ENCODE results near the gene CYP2U1. TPM values are rescaled to one million over a fixed set of nuclear protein-coding genes. Genes with fewer than 3 reads are reported as not detected.

CYP2U1 gene
- total RNA-seq, 1 donor from 2014 or later: 11.0 TPM

DNA sequence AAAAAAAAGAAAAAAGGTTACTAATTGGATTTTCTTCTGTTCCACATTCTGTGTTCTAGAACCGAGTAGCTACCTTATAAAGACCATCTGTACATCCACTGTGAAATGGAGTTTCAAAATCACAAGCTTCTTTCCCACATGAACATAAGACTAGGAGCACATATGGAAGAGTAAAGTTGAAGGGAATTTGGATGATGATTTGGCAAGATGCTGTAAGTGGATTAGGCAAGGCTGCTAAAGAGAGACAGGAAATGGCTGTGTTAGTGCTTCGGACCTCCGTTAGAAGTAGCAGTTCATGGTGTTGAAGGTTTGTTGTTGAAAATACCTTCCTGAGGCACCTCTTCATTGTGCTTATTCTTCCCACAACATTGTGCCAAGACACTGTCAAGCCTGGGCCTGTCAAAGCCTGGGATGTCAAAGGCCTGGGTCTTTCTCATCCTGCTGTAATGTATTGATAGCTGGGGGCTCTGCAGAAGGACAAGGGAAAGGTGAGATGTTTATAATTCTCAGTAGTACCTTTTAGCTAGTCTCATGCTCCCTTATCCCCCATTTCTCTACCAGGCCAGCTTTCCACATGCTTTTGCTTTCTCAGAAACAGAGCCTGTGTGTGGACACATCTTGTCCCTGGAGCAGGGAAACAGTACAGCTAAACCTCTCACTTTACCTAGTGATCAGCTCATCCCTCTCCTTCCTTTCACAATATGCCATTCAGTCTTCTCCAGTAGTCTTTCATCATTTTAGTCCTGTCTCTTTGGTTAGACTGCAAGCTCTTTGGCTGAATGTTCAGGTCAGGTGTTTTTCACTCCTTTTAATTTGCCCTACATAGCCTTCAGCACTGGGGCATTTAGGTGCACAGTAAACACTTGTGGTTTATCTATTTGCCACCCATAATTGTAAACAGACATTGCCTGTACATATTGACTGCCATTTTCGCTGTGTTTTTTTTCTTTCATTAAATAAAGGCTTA, 37.9 kb upstream of the CYP2U1 start:
- Histone ChIP-seq H3K36me3 (no peaks in the 10 kb centered on the region), H3K4me3 (no peak overlapping the region), H3K4me1 (peaks cover 10% of the 10 kb centered on the region), H3K9me3 (peaks cover 1% of the 10 kb centered on the region), H3K27me3 (ENCODE audit: low read depth) (no peaks in the 10 kb centered on the region), H3K27ac (no peak overlapping the region)
- intact Hi-C loops (cut with DNase I): no loop called here
- TF ChIP-seq, protein P1, sequence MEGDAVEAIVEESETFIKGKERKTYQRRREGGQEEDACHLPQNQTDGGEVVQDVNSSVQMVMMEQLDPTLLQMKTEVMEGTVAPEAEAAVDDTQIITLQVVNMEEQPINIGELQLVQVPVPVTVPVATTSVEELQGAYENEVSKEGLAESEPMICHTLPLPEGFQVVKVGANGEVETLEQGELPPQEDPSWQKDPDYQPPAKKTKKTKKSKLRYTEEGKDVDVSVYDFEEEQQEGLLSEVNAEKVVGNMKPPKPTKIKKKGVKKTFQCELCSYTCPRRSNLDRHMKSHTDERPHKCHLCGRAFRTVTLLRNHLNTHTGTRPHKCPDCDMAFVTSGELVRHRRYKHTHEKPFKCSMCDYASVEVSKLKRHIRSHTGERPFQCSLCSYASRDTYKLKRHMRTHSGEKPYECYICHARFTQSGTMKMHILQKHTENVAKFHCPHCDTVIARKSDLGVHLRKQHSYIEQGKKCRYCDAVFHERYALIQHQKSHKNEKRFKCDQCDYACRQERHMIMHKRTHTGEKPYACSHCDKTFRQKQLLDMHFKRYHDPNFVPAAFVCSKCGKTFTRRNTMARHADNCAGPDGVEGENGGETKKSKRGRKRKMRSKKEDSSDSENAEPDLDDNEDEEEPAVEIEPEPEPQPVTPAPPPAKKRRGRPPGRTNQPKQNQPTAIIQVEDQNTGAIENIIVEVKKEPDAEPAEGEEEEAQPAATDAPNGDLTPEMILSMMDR (IDR thresholded peaks at IDR 0.05): no peak
- DNase-seq: no peak
- ATAC-seq: no peak

DNA sequence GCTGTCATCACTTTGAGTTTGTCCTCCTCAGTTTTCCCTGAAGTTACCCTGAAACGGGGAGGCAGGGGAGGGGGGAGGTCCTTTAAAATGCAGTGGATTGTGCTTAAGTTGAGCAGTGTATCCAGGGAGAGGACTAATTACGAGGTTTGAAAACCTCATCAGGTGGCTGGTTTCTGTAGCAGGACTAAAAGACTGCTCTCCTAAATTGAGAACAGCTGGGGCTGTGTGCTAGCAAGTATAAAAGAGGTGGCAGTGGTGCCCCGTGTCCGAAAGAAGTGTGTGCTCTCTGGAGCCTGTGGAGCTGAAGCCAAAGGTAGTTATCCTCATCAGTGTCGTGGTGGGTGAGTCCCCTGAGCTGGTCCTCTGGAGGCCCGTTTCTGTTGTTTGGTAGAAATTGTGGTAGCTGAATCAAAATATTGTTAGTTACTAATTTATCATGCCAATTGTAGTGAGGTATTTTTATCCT, 37.2 kb upstream of the CYP2U1 start:
- no peak for ATAC-seq

DNA sequence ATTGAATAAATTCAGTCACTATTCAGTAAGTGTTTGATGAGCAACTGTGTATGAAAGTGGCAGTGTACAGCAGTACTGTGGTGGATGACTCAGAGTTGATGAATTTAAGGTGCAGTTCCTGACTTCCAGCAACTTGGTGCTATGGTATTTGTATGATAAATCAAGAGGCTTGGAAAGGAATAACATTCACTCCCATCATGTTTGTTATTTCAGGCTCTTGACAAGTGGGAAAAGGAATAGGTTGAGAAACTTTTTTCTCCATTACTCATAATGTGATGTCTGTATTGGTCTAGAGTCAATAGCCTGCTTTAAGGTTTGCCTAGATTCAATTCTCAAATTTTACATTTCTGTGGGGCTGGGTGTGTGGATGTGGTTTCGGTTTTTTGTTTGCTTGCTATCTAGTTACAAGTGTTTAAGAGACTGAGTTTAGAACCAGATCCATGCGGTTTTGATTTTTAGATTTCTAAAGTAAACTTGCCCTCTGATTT, 35.1 kb upstream of the CYP2U1 start:
- Histone ChIP-seq H3K36me3 (peaks cover 6% of the 10 kb centered on the region), H3K4me3 (no peak overlapping the region), H3K4me1 (peaks cover 10% of the 10 kb centered on the region), H3K27me3 (ENCODE audit: low read depth) (no peaks in the 10 kb centered on the region), H3K27ac (peak overlapping the region; percentile 31), H3K9me3 (no peaks in the 10 kb centered on the region)
- ATAC-seq (peak; percentile 91 to 95), DNase-seq (no peak)
- TF ChIP-seq, protein P1 (IDR thresholded peaks at IDR 0.05): no peak
- intact Hi-C loops (cut with DNase I): no loop called here

More for the DNA sequence above, 37.2 kb upstream of the CYP2U1 start:
- H3K4me3 ChIP-seq: no peak overlapping the region
- peaks cover 10% of the 10 kb centered on the region for H3K4me1 ChIP-seq
- no peak for DNase-seq
- H3K36me3 ChIP-seq: no peaks in the 10 kb centered on the region
- no peaks in the 10 kb centered on the region for H3K27me3 ChIP-seq (ENCODE audit: low read depth)
- no peak overlapping the region for H3K27ac ChIP-seq
- TF ChIP-seq, protein P1 (IDR thresholded peaks at IDR 0.05): no peak
- H3K9me3 ChIP-seq: no peaks in the 10 kb centered on the region
- intact Hi-C loops (cut with DNase I): no loop called here

DNA sequence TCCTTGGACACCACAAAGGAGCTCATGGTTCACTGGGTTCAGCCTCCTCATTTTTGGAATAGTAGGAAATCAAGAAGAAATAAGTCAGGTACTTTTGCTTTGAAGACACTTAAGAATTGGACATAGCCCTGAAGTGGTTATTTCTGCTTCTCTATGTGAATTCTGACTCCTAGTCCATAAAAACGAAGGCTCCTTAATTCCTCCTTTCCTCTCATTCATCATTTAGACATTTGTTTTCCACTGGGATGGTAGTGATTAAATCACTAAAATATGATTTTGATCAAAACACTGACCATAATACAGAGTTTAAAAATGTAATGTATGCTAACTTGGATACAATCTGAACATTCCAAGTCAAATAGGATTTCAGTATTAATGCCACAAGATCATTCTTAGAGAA, 34.7 kb upstream of the CYP2U1 start:
- H3K4me3 ChIP-seq: no peak overlapping the region
- DNase-seq (no peak), ATAC-seq (no peak)
- H3K27me3 ChIP-seq (ENCODE audit: low read depth): no peaks in the 10 kb centered on the region
- H3K27ac ChIP-seq: peak overlapping the region; percentile 31
- intact Hi-C loops (cut with DNase I): no loop called here
- TF ChIP-seq, protein P1 (IDR thresholded peaks at IDR 0.05): no peak
- peaks cover 10% of the 10 kb centered on the region for H3K4me1 ChIP-seq
- H3K36me3 ChIP-seq: peaks cover 6% of the 10 kb centered on the region
- no peaks in the 10 kb centered on the region for H3K9me3 ChIP-seq

DNA sequence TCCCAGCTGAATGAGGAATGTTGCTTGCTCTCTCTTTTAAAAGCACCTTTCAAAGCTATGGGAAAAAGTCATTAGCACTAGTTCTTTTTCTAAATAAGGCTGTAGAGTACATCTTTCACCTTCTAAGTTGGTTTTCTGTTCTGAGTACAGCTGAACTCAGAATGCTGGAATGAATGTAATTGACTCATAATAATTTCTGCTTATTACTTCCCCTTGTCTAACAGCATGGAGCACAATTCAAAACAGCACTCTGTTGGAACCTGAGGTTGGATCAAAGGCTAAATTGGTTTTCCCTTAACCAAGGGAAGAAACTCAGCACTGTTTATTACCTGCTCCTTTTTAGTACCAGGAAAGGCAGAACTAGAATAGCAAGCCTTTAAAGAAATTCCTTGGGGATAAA, 33.5 kb upstream of the CYP2U1 start:
- TF ChIP-seq, protein P1 (IDR thresholded peaks at IDR 0.05): no peak
- no peak for ATAC-seq

More for the DNA sequence above, 33.5 kb upstream of the CYP2U1 start:
- Histone ChIP-seq H3K27ac (no peak overlapping the region), H3K27me3 (ENCODE audit: low read depth) (no peaks in the 10 kb centered on the region), H3K4me1 (peaks cover 10% of the 10 kb centered on the region), H3K36me3 (peaks cover 10% of the 10 kb centered on the region), H3K9me3 (no peaks in the 10 kb centered on the region), H3K4me3 (no peak overlapping the region)
- intact Hi-C loops (cut with DNase I): no loop called here
- DNase-seq: no peak
